Endothelial cell of umbilical vein (primary cell): ENCODE data around the gene ADAMTSL2. TPM values are rescaled to one million over a fixed set of nuclear protein-coding genes. Genes with fewer than 3 reads are reported as not detected.

Experiments used
- BruUV-seq: library from RNA; stranded (reverse); fragments of 400-500 nt; replicated peaks from 2 replicates; lab custom pipeline; 2021; lab: Mats Ljungman, UMichigan
- CTCF ChIA-PET: fragments of 300-600, 350-600 bp; sonication (Branson Sonifier 250); formaldehyde crosslinking; loops from one replicate; lab custom pipeline; 2021; ENCODE audit warnings: antibody characterized with exemption, inconsistent platforms; lab: Charles Lee
- POLR2A ChIA-PET: fragments of 300-600, 350-600 bp; sonication (Branson Sonifier 250); formaldehyde crosslinking; loops from one replicate; lab custom pipeline; 2021; ENCODE audit warnings: antibody characterized with exemption, inconsistent platforms; lab: Charles Lee
- DNase-seq: peaks from one replicate; pipeline ENCODE4 v3.0.0-alpha.2; 2011; ENCODE audit warnings: low read depth, low spot score
- FAIRE-seq: peaks from 2 replicates; lab custom pipeline; 2011; peaks lifted over from hg19 to GRCh38; lab: Jason Lieb, UNC
- H2AFZ ChIP-seq: 2 replicates; pipeline ENCODE4 v1.6.0; 2012; ENCODE audit warnings: low read depth, low read length, control low read depth, inconsistent platforms
- H3K27ac ChIP-seq: 2 replicates; pipeline ENCODE4 v1.5.1; 2011; ENCODE audit warnings: low read depth, mild to moderate bottlenecking, control low read depth, low read length, moderate library complexity; ENCODE audit not compliant: insufficient read depth
- H3K27me3 ChIP-seq, 2 experiments: 2 replicates each; pipeline versions ENCODE4 v1.6.0 to v1.6.1; 2011; ENCODE audit warnings: low read length in 2 of 2, mixed read lengths in 1 of 2; ENCODE audit not compliant: control insufficient read depth in 2 of 2, insufficient read depth in 2 of 2
- H3K36me3 ChIP-seq, 2 experiments: 2 replicates in 1 of 2; 3 replicates in 1 of 2; pipeline ENCODE4 v1.5.1; 2011; ENCODE audit warnings: low read length in 2 of 2, mild to moderate bottlenecking in 1 of 2, moderate library complexity in 1 of 2; ENCODE audit not compliant: control insufficient read depth in 2 of 2, insufficient read depth in 2 of 2; ENCODE audit errors: extremely low read depth in 1 of 2
- H3K4me1 ChIP-seq: 3 replicates; pipeline ENCODE4 v1.5.1; 2011; ENCODE audit warnings: mild to moderate bottlenecking, low read length; ENCODE audit not compliant: control insufficient read depth, insufficient read depth; ENCODE audit errors: extremely low read depth
- H3K4me2 ChIP-seq: 2 replicates; pipeline ENCODE4 v1.6.1; 2011; ENCODE audit warnings: low read length, control low read depth, mixed read lengths; ENCODE audit not compliant: insufficient read depth
- H3K4me3 ChIP-seq, 3 experiments: fragments of 200-600 bp in 1 of 3; sonication (generic), shearing (Covaris generic) in 1 of 3; replicated peaks in 1 of 3; 2 replicates each; pipeline ENCODE4 v1.5.1; 2011 to 2016; ENCODE audit warnings: control low read depth in 3 of 3, low read length in 3 of 3, mild to moderate bottlenecking in 2 of 3, inconsistent platforms in 1 of 3, low read depth in 1 of 3, moderate library complexity in 1 of 3; ENCODE audit not compliant: insufficient read depth in 1 of 3
- H3K79me2 ChIP-seq: 2 replicates; pipeline ENCODE4 v1.6.0; 2012; ENCODE audit warnings: low read length, inconsistent platforms; ENCODE audit not compliant: control insufficient read depth, insufficient read depth
- H3K9ac ChIP-seq: replicated peaks from 2 replicates; pipeline ENCODE3; 2011; ENCODE audit warnings: low read length, control low read depth; ENCODE audit not compliant: insufficient read depth; ENCODE audit errors: extremely low read depth
- H3K9me1 ChIP-seq: replicated peaks from 3 replicates; pipeline ENCODE4 v1.6.0; 2011; ENCODE audit warnings: mild to moderate bottlenecking, low read length; ENCODE audit not compliant: control insufficient read depth, insufficient read depth; ENCODE audit errors: extremely low read depth
- H3K9me3 ChIP-seq: replicated peaks from 2 replicates; pipeline ENCODE4 v1.5.1; 2012; ENCODE audit warnings: low read length, inconsistent platforms; ENCODE audit not compliant: control insufficient read depth, insufficient read depth
- H4K20me1 ChIP-seq: replicated peaks from 2 replicates; pipeline ENCODE3; 2011; ENCODE audit warnings: mild to moderate bottlenecking, low read length; ENCODE audit not compliant: control insufficient read depth, insufficient read depth; ENCODE audit errors: extremely low read depth
- FOS ChIP-seq: IDR thresholded peaks from 2 replicates; pipeline ENCODE4 v1.6.1; 2011; ENCODE audit warnings: mild to moderate bottlenecking, low read length, moderate library complexity, borderline replicate concordance; ENCODE audit not compliant: insufficient read depth
- JUN ChIP-seq: IDR thresholded peaks from 2 replicates; pipeline ENCODE4 v1.6.1; 2011; ENCODE audit warnings: borderline replicate concordance, low read depth; ENCODE audit not compliant: insufficient read length, insufficient read depth
- MYC ChIP-seq: IDR thresholded peaks from one replicate; pipeline ENCODE4 v1.6.1; 2011; ENCODE audit warnings: mild to moderate bottlenecking, low read depth, low read length
- POLR2A ChIP-seq: IDR thresholded peaks from 2 replicates; pipeline ENCODE4 v1.6.1; 2012; ENCODE audit warnings: low read depth, mild to moderate bottlenecking, control low read depth, low read length
- POLR2AphosphoS5 ChIP-seq: IDR thresholded peaks from 2 replicates; pipeline ENCODE4 v1.6.1; 2012; ENCODE audit warnings: low read depth, mild to moderate bottlenecking, control low read depth, low read length, moderate library complexity; ENCODE audit not compliant: insufficient read depth
- dilution Hi-C: fragments of 300-500 bp; cut with MboI; formaldehyde crosslinking; loops from one replicate; pipeline ENCODE4 v1.15.0; 2019; ENCODE audit warnings: low sequenced_read_pairs; ENCODE audit not compliant: extremely low pct_ligation_motif_present
- intact Hi-C: fragments of 100-400 bp; cut with micrococcal nuclease; formaldehyde crosslinking; loops from one replicate; pipeline ENCODE4 v1.10.0; 2022
- polyA plus RNA-seq, 4 experiments: library from polyadenylated mRNA; depleted of rRNA in 3 of 4; stranded (reverse) in 3 of 4; unstranded in 1 of 4; fragments of >200 nt; gene quantifications; 2 replicates each; pipeline versions ENCODE4 v1.2.1 to v1.2.3, GENCODE V29; 2011 to 2012; ENCODE audit warnings: missing spikeins in 1 of 4
- total RNA-seq: library from RNA; stranded (reverse); gene quantifications from 2 replicates; pipeline ENCODE4 v1.2.3, GENCODE V29; 2021
- TF ChIP-seq, protein P1 (sequence below): IDR thresholded peaks from 2 replicates; pipeline ENCODE4 v1.6.1; 2011; ENCODE audit not compliant: insufficient read depth, insufficient read length

The ADAMTSL2 gene
- total and polyA plus RNA-seq, 2 donors (not counting 3 experiments of a cell fraction or from before 2014, with no cell fraction given), result not detected

DNA sequence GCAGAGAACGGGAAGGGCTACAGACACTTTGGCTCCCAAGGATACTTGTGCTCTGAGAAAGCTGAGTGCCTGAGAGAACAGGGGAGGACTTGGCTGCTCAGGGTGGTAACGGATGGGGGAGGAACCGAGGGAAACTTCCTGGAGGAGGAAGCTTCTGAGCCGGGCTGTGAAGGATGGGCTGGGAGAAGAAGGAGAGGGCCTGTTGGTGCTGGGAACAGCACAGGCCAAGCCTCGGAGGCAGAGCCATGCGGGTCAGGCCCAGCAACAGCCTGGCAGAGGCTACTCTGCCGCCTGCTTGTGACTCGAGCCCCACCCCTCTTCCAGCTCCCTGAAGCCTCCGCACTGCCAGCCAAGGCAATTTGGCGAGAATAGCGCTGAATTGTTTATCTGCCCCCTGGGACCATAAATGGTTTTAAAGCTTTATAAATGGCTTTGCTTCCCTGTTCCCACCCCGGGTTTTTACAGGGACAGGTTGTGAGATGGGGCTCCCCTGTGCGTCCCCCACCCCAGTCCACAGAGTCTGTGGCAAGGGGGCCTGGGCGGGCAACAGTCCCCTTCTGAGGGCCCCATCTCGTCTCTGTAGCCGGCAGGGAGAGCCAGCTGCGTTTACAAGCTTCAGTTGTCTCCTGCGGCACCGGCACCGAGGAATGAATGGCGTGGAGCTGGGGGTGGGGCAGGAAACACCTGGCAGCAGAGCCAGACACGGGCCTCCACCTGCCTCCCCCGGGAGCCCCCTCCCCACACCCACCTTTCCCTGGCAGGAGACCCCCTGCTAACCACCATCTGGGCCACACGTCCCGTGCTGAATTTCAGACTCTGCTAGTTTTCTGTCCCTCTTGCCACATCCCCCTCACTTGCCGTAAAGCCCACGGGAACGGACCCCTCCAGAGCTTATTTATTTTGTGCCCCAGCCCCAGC is 50.3 kb downstream of the ADAMTSL2 start:
- Histone ChIP-seq H2AFZ (no peak overlapping the region), H4K20me1 (no peaks in the 10 kb centered on the region), H3K9me3 (no peaks in the 10 kb centered on the region), H3K9me1 (no peaks in the 10 kb centered on the region), H3K4me2 (no peak overlapping the region), H3K36me3 (no peaks in the 10 kb centered on the region), H3K4me1 (no peaks in the 10 kb centered on the region), H3K27ac (no peak overlapping the region), H3K9ac (no peak overlapping the region), H3K4me3 (no peak overlapping the region), H3K79me2 (no peaks in the 10 kb centered on the region), H3K27me3 (peaks cover 2 to 4% of the 10 kb centered on the region in 2 experiments)
- ChIA-PET CTCF (no interaction called here), POLR2A (no interaction called here)
- FAIRE-seq (no peak), DNase-seq (no peak)
- intact Hi-C loops (no loop called here), dilution Hi-C loops (no loop called here)
- BruUV-seq, result no TSS peak
- TF ChIP-seq JUN (no peak), MYC (no peak), POLR2A (no peak), FOS (no peak), POLR2AphosphoS5 (no peak)
- TF ChIP-seq, protein P1, sequence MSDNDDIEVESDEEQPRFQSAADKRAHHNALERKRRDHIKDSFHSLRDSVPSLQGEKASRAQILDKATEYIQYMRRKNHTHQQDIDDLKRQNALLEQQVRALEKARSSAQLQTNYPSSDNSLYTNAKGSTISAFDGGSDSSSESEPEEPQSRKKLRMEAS, result no peak
